Heart right ventricle (tissue), 16 donors: ENCODE measurements around the gene WDR83. TPM values are rescaled to one million over a fixed set of nuclear protein-coding genes. Genes with fewer than 3 reads are reported as not detected.

Experiments
- ATAC-seq, 8 donors: fragments of 200-7000 bp; cut with Tn5 transposase; one replicate each; pipeline ENCODE4 v1.9.1; 2020; ENCODE audit warnings: mild to moderate bottlenecking in 8 of 8, moderate library complexity in 8 of 8, moderate number of reproducible peaks in 1 of 8
- DNase-seq, 2 donors: peaks; one replicate each; pipeline ENCODE4 v3.0.0-alpha.2; 2020
- H3K27ac ChIP-seq, 10 donors: fragments of 200-600 bp; sonication (generic) in 2 of 10; one replicate each; pipeline versions ENCODE4 v1.5.0 to v1.8.0; 2020 to 2022; ENCODE audit warnings: mild to moderate bottlenecking in 3 of 10
- H3K27me3 ChIP-seq, 7 donors: fragments of 200-600 bp; one replicate each; pipeline ENCODE4 v1.8.0; 2021 to 2022; ENCODE audit warnings: mild to moderate bottlenecking in 2 of 7
- H3K36me3 ChIP-seq, 9 donors: fragments of 200-600 bp; sonication (generic) in 1 of 9; one replicate each; pipeline versions ENCODE4 v1.5.0 to v1.8.0; 2020 to 2022; ENCODE audit warnings: mild to moderate bottlenecking in 2 of 9
- H3K4me1 ChIP-seq, 9 donors: fragments of 200-600 bp; sonication (generic) in 1 of 9; one replicate each; pipeline versions ENCODE4 v1.5.0 to v1.8.0; 2020 to 2022; ENCODE audit warnings: mild to moderate bottlenecking in 4 of 9
- H3K4me3 ChIP-seq, 10 donors: fragments of 200-600 bp; sonication (generic) in 2 of 10; one replicate each; pipeline versions ENCODE4 v1.5.0 to v1.8.0; 2020 to 2022; ENCODE audit warnings: mild to moderate bottlenecking in 7 of 10, moderate library complexity in 2 of 10
- H3K9me3 ChIP-seq, 11 donors: fragments of 200-600 bp in 10 of 11; sonication (generic) in 2 of 11; one replicate each; pipeline versions ENCODE4 v1.5.0 to v1.8.0; 2013 to 2022; ENCODE audit warnings: mild to moderate bottlenecking in 2 of 11, control low read depth in 1 of 11, moderate library complexity in 1 of 11
- WGBS, 2 donors: extraction: QIAGEN DNeasy Blood & Tissue Kit; methylation state at CpG; one replicate each; pipeline ENCODE4 v1.1.7; 2013; ENCODE audit warnings: inconsistent platforms in 1 of 2; 5-methylcytosine and 5-hydroxymethylcytosine counted together
- intact Hi-C, 10 donors: fragments of 100-400 bp; cut with DNase I; formaldehyde crosslinking; loops; one replicate each; pipeline versions ENCODE4 v1.11.1 to v1.14.2; 2022
- polyA plus RNA-seq, 2 donors: library from polyadenylated mRNA; stranded (reverse); fragments of 200-250 nt; gene quantifications; one replicate each; pipeline ENCODE4 v1.2.3, GENCODE V29; 2013
- total RNA-seq, 10 donors: library from RNA; stranded (reverse); fragmentation: NEBNext Ultra II Directional in 3 of 10; extraction: Animal tissue kit (Norgen Biotek cat#: 25700) in 3 of 10; gene quantifications; one replicate each; pipeline versions ENCODE4 v1.2.1 to v1.2.4, GENCODE V29; 2021 to 2023
- TF ChIP-seq, protein P1 (sequence below), 9 donors: fragments of 200-600 bp; sonication (generic) in 2 of 9; IDR thresholded peaks; one replicate each; pipeline versions ENCODE4 v1.5.0 to v1.8.0; 2021 to 2022; ENCODE audit warnings: antibody characterized with exemption in 9 of 9, mild to moderate bottlenecking in 5 of 9, moderate library complexity in 1 of 9
- donor health status: Arrhythmogenic right ventricular cardiomyopathy.
- donor health status: ischemic (EF 13 %, LVEDD 7.1; RV severe dilation, severe dysfunction).
- donor health status: healthy with polysubstance abuse.
- donor health status: DM: no; HTN: yes; CAD: no.
- donor health status: DM: no; HTN: no; CAD: no.
- donor health status: ischemic (EF 25% LVEDD 6.9; RV normal size, moderate dysfunction).
- donor health status: ischemic (EF 25% LVEDD 5.7; RV mildly dilated, moderate dysfunction).
- donor health status: healthy.
- donor health status: DM: yes; HTN: yes; CAD: no.
- donor health status: Ischemic cardiomyopathy.
- donor health status: ischemic (EF 35%, LVEDD 5.7; RV mildly dilated, moderate dysfunction).
- donor health status: nonischemic (EF 11% LVEDD 7.7; RV severe dilation, severe dysfunction).
- donor health status: DM: yes; HTN: yes; CAD: no.
- donor health status: PGD.
- donor health status: ischemic (EF 29% LVEDD 5.4; RV normal size, mild dysfunction).
- donor health status: nonischemic (EF 23%, LVEDD 6.1; RV moderate dilation, normal function).

The WDR83 gene
- total and polyA plus RNA-seq, 12 donors, result 5.5 to 19.7 (median 8.1) TPM

DNA sequence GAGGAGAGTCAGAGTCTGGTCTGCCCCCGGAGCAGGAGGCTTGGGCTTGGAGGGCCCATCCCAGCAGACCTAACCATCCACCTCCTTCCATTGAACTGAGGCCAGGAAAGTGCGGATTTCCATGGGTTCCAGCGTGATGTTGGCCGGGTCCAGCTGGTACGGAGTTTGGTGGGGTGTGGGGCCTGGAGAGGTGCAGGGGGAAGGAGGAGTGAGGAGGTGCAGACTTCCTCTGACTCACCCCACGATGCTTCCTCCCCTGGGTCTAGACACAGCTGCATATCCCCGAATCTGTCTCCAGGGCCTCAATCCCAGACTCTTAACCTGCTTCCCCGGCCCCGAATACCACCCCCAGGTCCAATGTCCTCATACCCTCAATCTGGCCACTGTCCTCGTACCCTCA lies 20.1 kb upstream of the WDR83 start:
- Histone ChIP-seq H3K9me3 (no peaks in the 10 kb centered on the region), H3K36me3 (peaks cover 0 to 21% (median 0%) of the 10 kb centered on the region in 9 donors), H3K27ac (no peak overlapping the region), H3K27me3 (no peaks in the 10 kb centered on the region), H3K4me1 (peaks cover 7 to 15% (median 11%) of the 10 kb centered on the region in 9 donors), H3K4me3 (no peak overlapping the region)
- TF ChIP-seq, protein P1, sequence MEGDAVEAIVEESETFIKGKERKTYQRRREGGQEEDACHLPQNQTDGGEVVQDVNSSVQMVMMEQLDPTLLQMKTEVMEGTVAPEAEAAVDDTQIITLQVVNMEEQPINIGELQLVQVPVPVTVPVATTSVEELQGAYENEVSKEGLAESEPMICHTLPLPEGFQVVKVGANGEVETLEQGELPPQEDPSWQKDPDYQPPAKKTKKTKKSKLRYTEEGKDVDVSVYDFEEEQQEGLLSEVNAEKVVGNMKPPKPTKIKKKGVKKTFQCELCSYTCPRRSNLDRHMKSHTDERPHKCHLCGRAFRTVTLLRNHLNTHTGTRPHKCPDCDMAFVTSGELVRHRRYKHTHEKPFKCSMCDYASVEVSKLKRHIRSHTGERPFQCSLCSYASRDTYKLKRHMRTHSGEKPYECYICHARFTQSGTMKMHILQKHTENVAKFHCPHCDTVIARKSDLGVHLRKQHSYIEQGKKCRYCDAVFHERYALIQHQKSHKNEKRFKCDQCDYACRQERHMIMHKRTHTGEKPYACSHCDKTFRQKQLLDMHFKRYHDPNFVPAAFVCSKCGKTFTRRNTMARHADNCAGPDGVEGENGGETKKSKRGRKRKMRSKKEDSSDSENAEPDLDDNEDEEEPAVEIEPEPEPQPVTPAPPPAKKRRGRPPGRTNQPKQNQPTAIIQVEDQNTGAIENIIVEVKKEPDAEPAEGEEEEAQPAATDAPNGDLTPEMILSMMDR (IDR thresholded peaks at IDR 0.05), result no peak
- no peak for ATAC-seq
- no peak for DNase-seq
- intact Hi-C loops, result no loop called here
- WGBS, 2 donors, result 85 to 91% methylated on average over 10 of the region's 10 CpGs

DNA sequence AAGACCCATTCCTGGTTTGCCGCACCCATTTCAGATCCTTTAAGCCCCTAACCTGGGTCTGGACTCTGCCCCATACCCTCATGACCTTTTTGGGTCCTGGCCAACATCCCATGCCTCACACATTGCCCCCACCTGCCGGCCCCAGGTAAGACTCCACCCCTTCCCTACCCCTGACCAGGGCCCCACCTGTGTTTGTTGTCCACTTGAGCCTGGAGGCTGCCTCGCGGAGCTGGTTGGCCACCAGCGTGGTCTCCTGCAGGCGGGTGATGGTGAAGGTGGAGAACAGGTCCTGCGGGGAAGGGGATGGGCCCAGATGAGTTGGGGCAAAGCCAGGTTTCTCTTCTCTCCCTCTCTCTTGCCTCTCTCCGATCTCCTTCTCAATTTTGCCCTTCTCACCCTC lies 19.6 kb upstream of the WDR83 start:
- 78 to 79% methylated on average over 8 of the region's 8 CpGs for WGBS, 2 donors
- intact Hi-C loops, result no loop called here
- H3K9me3 ChIP-seq, result no peaks in the 10 kb centered on the region
- no peak overlapping the region for H3K27ac ChIP-seq
- no peak for ATAC-seq
- no peak overlapping the region for H3K4me3 ChIP-seq
- no peak for DNase-seq
- H3K4me1 ChIP-seq, result peaks cover 7 to 15% (median 11%) of the 10 kb centered on the region in 9 donors
- H3K27me3 ChIP-seq, result no peaks in the 10 kb centered on the region
- peaks cover 0 to 26% (median 0%) of the 10 kb centered on the region in 9 donors for H3K36me3 ChIP-seq
- TF ChIP-seq, protein P1 (IDR thresholded peaks at IDR 0.05), result no peak

DNA sequence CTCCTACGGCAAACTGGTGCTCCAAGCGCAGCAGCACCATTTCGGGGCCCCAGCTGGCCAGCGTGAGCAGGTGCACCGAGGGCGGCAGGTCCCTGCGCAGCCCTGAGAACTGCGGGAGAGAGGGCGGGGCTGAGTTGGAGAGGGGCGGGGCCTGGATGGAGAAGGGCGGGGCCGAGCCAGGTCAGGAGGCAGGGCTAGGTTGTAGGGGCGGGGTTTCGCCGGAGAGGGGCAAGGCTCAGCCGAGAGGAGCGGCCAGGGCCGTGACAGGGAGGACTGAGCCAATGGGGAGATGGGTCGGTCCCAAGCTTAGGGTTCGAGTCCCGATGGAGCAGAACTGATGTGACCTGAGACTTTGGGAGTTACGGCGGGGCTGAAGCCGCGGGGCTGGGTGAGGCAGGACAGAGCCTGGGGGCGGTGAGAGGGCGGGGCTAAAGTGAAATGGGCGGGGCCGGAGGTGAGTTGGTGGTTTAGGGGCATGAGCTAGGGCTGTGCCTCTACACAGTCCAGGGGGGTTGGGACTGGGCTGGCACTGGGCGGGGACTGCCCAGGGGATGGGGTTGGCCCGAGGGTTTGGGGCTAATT lies 19.0 kb upstream of the WDR83 start:
- ATAC-seq (peak; percentile 63 to 91 (median 86)), DNase-seq (peak in 1 of 2 donors; percentile 72)
- 15 to 16% methylated on average over 30 to 31 of the region's 31 CpGs for WGBS, 2 donors
- peaks cover 7 to 15% (median 11%) of the 10 kb centered on the region in 9 donors for H3K4me1 ChIP-seq
- H3K27ac ChIP-seq, result no peak overlapping the region
- peak overlapping the region in 8 of 10 donors; percentile 22 to 44 (median 32) for H3K4me3 ChIP-seq
- peaks cover 0 to 29% (median 0%) of the 10 kb centered on the region in 9 donors for H3K36me3 ChIP-seq
- H3K9me3 ChIP-seq, result no peaks in the 10 kb centered on the region
- no peaks in the 10 kb centered on the region for H3K27me3 ChIP-seq
- TF ChIP-seq, protein P1 (IDR thresholded peaks at IDR 0.05), result no peak
- intact Hi-C loops, result no loop called here

DNA sequence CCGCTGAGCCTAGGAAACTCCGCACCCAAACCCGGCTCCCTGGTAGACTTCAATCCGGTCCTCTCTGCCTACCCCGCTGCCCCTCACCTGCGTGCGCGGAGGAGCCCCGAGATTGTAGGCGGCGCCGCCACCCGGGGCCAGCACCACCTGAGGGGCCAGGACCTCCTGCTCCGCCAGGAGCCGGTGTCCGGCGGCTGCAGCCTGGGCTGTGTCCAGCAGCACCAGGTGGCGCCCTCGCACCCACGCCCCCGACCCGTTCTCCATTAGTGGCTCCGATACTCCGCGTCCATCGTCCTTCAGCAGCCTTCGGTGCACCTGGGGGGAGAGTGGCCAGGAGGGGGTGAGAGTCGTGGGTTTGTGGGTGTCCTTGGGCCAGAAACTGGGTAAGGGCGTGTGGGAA lies 18.5 kb upstream of the WDR83 start:
- H3K36me3 ChIP-seq, result peaks cover 0 to 34% (median 0%) of the 10 kb centered on the region in 9 donors
- 8 to 15% methylated on average over 29 of the region's 29 CpGs for WGBS, 2 donors
- H3K27ac ChIP-seq, result no peak overlapping the region
- ATAC-seq (peak; percentile 34 to 75 (median 54)), DNase-seq (no peak)
- H3K4me3 ChIP-seq, result peak overlapping the region in 8 of 10 donors; percentile 22 to 44 (median 32)
- peaks cover 7 to 15% (median 11%) of the 10 kb centered on the region in 9 donors for H3K4me1 ChIP-seq
- intact Hi-C loops, result no loop called here
- TF ChIP-seq, protein P1 (IDR thresholded peaks at IDR 0.05), result peak in 6 of 9 donors; percentile 21 to 44 (median 36)
- H3K27me3 ChIP-seq, result no peaks in the 10 kb centered on the region
- H3K9me3 ChIP-seq, result no peaks in the 10 kb centered on the region
